ENCODE measurements around the gene ETF1.

Gene ETF1

GRCh38 chr5:138491669-138492559 lies 51.1 kb downstream of the ETF1 start:
- in situ Hi-C loops (cut with HindIII; ENCODE audit: low sequenced_read_pairs) = no loop called here

DNA sequence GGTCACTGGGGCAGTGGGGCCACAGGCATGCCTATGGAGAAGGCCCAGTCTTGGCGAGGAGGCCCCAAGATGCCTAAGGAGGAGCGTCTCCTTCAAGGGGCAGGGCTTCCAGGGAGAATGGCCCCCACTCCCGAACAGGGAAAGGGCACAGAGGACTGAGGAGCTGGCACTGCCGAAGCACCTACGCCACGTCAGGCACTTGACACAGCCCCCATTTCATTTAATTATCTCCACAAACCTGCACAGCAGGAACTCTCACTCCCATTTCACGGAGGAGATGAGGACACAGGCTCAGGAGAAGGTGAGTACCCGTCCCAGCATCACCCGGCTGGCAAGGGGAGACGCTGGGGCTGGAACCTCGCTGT lies 51.8 kb downstream of the ETF1 start:
- in situ Hi-C loops (cut with HindIII; ENCODE audit: low sequenced_read_pairs) = no loop called here

- in situ Hi-C loops (cut with HindIII; ENCODE audit: low sequenced_read_pairs) = no loop called here
Observed at GRCh38 chr5:138490648-138491283, 52.3 kb downstream of the ETF1 start.

DNA sequence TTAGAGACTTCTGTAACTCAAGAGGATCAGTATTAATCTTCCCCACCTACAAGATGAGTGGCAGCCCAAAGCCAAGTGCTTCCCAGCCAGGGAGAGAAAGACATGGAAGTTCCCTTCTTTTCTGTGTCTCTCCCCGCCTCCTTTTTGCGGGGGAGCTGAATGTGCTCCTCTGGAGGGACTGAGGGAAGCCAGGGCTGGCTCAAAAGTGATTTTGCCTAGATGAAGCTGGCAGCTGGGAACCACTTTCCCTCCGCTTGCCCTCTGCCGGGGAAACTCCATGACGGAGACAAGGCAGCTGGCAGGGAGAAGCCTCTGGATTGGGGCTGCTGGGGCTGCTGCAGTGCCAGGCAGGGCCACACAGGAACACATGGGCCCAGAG lies 53.4 kb downstream of the ETF1 start:
- in situ Hi-C loops (cut with HindIII; ENCODE audit: low sequenced_read_pairs) = no loop called here

DNA sequence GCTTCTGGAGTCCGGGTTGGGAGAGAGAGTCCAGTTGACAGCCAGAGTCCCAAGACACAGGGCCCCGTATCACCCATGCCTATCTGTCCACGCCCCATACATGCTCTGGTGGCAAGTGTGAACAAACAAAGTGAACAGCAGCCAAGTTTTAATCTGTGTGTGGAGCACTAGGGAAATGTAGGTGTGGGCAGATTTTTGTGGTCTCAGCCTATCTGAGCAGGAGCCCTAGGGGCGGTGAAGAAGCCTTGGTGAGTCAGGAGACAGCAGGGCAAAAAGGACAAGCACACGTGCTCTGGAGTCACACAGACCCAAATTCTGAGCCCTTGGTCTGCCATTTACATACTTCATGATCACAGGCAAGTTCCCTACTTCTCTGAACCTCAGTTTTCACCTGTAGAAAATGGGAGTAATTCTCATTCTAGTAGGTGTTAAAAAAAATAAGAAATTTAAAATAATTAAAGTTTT lies 54.5 kb downstream of the ETF1 start:
- in situ Hi-C loops (cut with HindIII; ENCODE audit: low sequenced_read_pairs) = no loop called here

GRCh38 chr5:138482638-138483037 lies 60.4 kb downstream of the ETF1 start:
- in situ Hi-C loops (cut with HindIII; ENCODE audit: low sequenced_read_pairs) = no loop called here

DNA sequence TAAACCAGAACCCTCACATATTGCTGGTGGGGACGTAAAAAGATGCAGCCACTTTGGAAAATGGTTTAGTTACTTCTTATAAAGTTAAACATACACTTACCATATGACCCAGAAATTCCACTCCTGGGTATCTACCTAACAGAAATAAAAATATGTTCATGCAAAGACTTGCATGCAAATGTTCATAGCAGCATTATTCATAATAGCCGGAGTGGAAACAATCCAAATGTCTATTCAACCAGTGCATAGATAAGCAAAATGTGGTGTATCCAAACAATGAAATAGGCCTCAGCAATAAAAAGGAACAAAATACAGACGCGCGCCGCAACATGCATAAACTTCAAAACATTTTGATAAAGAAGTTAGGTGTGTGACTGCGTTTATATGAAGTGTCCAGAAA lies 66.1 kb downstream of the ETF1 start:
- in situ Hi-C loops (cut with HindIII; ENCODE audit: low sequenced_read_pairs) = no loop called here

DNA sequence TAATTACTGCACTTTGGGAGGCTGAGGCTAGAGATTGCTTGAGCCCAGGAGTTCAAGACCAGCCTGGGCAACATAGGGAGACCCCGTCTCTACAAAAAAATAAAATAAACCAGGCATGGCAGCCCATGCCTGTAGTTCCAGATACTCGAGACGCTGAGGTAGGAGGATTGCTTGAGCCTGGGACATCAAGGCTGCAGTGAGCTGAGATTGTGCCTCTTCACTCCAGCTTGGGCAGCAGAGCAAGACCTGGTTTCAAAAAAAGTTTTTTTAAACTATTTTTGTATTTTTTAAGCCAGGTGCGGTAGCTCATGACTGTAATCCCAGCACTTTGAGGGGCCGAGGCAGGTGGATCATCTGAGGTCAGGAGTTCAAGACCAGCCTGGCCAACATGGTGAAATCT lies 69.9 kb downstream of the ETF1 start:
- in situ Hi-C loops (cut with HindIII; ENCODE audit: low sequenced_read_pairs) = loop anchor here (5.0 kb wide), 1 partner anchor 54 kb away; no protein-coding TSS in a partner anchor

DNA sequence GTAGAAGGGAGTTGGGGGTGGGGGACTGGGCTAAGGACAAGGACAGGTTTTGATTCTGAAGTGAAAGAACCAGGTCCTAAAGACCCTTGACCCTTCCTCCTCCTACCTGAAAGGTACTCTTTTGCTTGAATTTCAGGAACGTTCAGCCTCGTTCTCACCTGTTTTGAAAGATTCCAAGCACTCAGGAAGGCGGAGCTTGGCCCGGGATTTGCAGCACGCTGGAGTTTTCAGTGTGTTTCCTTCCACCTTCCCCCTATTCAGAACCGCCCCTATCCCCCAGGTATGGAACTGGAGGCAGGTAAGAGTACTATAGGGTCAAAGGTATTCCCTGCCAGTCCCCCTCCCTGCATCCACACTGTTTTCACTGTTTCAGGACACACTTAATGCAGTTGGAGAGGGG lies 70.7 kb downstream of the ETF1 start:
- in situ Hi-C loops (cut with HindIII; ENCODE audit: low sequenced_read_pairs) = loop anchor here (5.0 kb wide), 1 partner anchor 55 kb away; no protein-coding TSS in a partner anchor

- in situ Hi-C loops (cut with HindIII; ENCODE audit: low sequenced_read_pairs) = loop anchor here (5.0 kb wide), 1 partner anchor 56 kb away; no protein-coding TSS in a partner anchor
Observed at GRCh38 chr5:138471052-138471361, 72.0 kb downstream of the ETF1 start.

- in situ Hi-C loops (cut with HindIII; ENCODE audit: low sequenced_read_pairs) = loop anchor here (5.0 kb wide), 1 partner anchor 57 kb away; no protein-coding TSS in a partner anchor
Observed at GRCh38 chr5:138470322-138471051, 72.5 kb downstream of the ETF1 start.

- in situ Hi-C loops (cut with HindIII; ENCODE audit: low sequenced_read_pairs) = loop anchor here (5.0 kb wide), 2 partner anchors 47 to 58 kb away; no protein-coding TSS in a partner anchor
Observed at GRCh38 chr5:138469540-138470321, 73.3 kb downstream of the ETF1 start.

GRCh38 chr5:138468966-138469539 lies 74.0 kb downstream of the ETF1 start:
- in situ Hi-C loops (cut with HindIII; ENCODE audit: low sequenced_read_pairs) = loop anchor here (5.0 kb wide), 1 partner anchor 47 kb away; no protein-coding TSS in a partner anchor

DNA sequence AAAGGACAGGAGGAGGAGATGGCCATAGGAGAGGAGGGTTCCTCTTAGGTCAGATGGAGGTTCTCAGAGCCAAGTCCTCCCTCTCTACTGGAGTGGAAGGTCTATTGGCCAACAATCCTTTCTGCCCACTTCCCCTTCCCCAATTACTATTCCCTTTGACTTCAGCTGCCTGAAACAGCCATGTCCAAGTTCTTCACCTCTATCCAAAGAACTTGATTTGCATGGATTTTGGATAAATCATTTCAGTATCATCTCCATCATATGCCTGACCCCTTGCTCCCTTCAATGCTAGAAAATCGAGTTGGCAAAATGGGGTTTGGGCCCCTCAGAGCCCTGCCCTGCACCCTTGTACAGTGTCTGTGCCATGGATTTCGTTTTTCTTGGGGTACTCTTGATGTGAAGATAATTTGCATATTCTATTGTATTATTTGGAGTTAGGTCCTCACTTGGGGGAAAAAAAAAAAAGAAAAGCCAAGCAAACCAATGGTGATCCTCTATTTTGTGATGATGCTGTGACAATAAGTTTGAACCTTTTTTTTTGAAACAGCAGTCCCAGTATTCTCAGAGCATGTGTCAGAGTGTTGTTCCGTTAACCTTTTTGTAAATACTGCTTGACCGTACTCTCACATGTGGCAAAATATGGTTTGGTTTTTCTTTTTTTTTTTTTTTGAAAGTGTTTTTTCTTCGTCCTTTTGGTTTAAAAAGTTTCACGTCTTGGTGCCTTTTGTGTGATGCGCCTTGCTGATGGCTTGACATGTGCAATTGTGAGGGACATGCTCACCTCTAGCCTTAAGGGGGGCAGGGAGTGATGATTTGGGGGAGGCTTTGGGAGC lies 74.7 kb downstream of the ETF1 start:
- in situ Hi-C loops (cut with HindIII; ENCODE audit: low sequenced_read_pairs) = loop anchor here (5.0 kb wide), 1 partner anchor 46 kb away; no protein-coding TSS in a partner anchor

- in situ Hi-C loops (cut with HindIII; ENCODE audit: low sequenced_read_pairs) = loop anchor here (5.0 kb wide), 1 partner anchor 45 kb away; no protein-coding TSS in a partner anchor
Observed at GRCh38 chr5:138467711-138468132, 75.3 kb downstream of the ETF1 start.

GRCh38 chr5:138466900-138467710 lies 75.9 kb downstream of the ETF1 start:
- in situ Hi-C loops (cut with HindIII; ENCODE audit: low sequenced_read_pairs) = loop anchor here (5.0 kb wide), 1 partner anchor 45 kb away; no protein-coding TSS in a partner anchor

DNA sequence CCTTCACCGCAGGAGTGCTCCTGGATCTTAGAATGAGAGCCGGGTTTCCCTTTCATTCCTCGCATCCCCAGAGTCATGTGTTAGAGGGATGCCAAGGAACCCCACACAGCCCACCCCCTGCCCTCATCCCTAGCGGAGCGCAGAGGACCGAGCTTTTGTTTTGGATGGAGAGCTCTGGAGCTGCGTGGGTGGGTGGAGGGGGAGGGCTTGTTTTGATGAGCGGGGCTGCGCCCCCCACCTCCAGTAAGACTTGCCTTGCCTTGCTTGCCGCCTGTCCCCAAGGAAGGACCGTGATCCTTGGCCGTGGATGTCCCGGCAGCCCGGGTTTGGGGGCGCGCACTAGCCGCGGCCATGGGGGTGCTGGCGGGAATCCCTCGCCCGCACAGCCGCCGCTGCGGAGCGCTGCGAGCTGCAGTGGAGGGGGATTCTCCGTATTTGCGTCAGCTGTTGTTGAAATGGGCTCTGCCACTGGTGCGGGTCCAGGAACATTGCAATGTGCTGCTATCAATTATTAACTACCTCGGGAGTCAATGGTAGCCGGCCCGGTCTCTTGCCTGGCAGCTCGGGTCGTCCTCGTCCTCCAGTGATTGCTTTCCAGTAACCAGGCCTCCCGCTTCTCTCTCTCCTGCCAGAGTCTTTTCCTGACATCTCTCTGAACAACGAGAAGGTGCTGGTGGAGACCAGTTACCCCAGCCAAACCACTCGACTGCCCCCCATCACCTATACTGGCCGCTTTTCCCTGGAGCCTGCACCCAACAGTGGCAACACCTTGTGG lies 76.7 kb downstream of the ETF1 start:
- in situ Hi-C loops (cut with HindIII; ENCODE audit: low sequenced_read_pairs) = loop anchor here (5.0 kb wide), 1 partner anchor 44 kb away; no protein-coding TSS in a partner anchor

Data from endothelial cell of hepatic sinusoid (primary cell).